Stimulated activated naive CD8-positive, alpha-beta T cell treated with anti-CD3 and anti-CD28 coated beads, Interleukin-15, amount 100 ng/mL, for 72 hours (primary cell): ENCODE data around the gene USP34.
A peak's percentile ranks its signal among the peaks of the same experiment; 100 is the strongest.

Experiments used
- ATAC-seq: fragments of 150-1000 bp; cut with Tn5 transposase; 2 replicates; pipeline ENCODE4 v1.10.0; 2021; ENCODE audit warnings: mild to moderate bottlenecking, moderate library complexity
- DNase-seq, 2 donors: peaks; one replicate each; pipeline ENCODE4 v3.0.0; 2021 to 2022
- H3K27ac Mint-ChIP-seq, 2 donors: one replicate each; pipeline ENCODE4 v1.8.0; 2022; ENCODE audit warnings: mild to moderate bottlenecking in 2 of 2, mixed read lengths in 2 of 2, moderate library complexity in 2 of 2
- H3K27me3 Mint-ChIP-seq: one replicate; pipeline ENCODE4 v1.8.0; 2022; ENCODE audit warnings: mixed read lengths
- H3K4me1 Mint-ChIP-seq: one replicate; pipeline ENCODE4 v1.8.0; 2022; ENCODE audit warnings: mild to moderate bottlenecking, mixed read lengths
- H3K4me3 Mint-ChIP-seq, 2 donors: one replicate each; pipeline ENCODE4 v1.8.0; 2022; ENCODE audit warnings: mild to moderate bottlenecking in 2 of 2, mixed read lengths in 2 of 2, moderate library complexity in 1 of 2
- H3K9me3 Mint-ChIP-seq, 2 donors: one replicate each; pipeline ENCODE4 v1.8.0; 2022; ENCODE audit warnings: mixed read lengths in 2 of 2

Gene USP34

DNA sequence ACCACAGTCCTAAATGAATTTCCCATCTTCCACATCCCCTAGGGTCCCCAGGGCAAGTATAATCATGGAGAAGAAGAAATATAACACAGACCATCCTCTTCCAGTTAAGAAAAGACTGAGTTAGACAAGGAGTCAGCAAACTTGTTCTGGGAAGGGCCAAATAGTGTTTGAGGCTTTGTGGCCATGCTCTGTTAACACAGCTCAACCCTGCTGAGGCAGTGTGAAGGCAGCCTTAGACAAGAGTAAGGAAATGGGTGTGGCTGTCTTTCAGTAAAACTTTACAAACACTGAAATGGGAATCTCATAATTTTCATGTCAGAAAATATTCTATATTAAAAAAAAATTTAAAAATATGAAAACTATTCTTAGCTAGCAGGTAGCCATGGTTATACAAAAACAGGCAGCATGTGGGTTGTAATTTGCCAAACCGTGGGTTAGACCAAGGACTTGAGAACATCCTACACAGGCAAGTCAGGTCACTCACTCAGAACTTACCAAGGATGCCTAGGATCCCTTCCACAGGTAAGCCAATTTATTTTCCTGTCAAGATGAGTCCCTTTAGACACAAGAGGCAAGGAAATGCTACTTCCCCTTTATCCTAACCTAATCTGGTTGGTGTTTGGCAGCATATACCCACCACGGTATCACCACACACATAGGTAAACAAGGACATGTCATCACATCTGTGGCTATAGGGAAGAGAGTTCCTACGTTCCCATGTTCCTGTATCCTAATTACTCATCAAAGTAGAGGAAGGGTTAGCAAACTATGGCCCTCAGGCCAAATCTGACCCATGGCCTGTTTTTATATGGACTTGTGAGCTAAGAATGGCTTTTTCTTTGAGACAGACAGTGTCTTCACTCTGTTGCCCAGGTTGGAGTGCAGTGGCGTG is 277.0 kb downstream of the USP34 start:
- Mint-ChIP-seq H3K9me3 (no peaks in the 10 kb centered on the region), H3K27me3 (no peaks in the 10 kb centered on the region), H3K27ac (peak overlapping the region in 1 of 2 donors; percentile 33), H3K4me3 (no peak overlapping the region), H3K4me1 (peaks cover 13% of the 10 kb centered on the region)
- no peak for ATAC-seq
- DNase-seq, result no peak

DNA sequence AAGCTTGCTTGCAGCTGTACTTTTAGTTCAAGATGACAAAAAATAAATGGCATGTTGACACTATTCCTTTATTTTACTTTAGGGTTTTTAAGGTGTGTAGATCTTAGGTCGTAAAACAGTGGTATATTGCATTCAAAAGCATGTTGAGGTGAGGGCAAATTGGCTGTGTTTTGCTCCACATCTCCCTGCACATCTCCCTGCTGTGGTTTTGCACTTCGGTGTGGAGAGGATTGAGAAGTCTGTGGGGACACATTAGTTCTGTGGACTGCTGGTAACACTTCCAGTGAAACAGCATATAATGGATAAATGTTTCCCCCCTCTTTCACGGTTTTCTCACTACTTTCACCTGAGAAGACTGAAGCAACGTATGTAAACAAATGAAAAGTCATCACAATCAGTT is 283.8 kb downstream of the USP34 start:
- no peaks in the 10 kb centered on the region for H3K27me3 Mint-ChIP-seq
- no peak overlapping the region for H3K4me3 Mint-ChIP-seq
- H3K4me1 Mint-ChIP-seq, result peaks cover 33% of the 10 kb centered on the region
- ATAC-seq, result no peak
- H3K27ac Mint-ChIP-seq, result peak overlapping the region in 1 of 2 donors; percentile 75
- no peak for DNase-seq
- no peaks in the 10 kb centered on the region for H3K9me3 Mint-ChIP-seq

DNA sequence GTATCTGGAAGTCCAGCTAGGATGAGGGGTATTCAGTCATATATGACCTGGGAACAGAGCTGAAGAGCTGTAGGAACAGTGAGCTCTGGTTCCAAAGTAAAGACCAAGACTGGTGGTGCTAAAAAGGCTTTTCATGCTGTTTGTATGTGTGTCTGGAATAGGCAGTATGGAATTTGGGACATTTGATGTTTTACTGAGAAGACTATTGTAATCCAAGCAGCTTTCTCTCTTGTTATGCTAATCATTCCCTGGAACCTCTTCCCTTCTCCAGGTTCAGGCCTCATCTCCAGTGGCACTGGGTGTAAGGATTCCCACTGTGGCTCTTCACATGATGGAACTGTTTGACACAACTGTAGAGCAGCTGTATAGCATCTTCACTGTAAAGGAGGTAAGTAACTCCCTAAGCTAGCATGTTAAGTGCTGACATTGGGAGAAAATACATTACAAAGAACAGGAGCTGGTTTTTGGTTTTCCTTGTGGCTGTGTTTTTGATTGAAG is 285.6 kb downstream of the USP34 start:
- DNase-seq (no peak), ATAC-seq (no peak)
- Mint-ChIP-seq H3K4me1 (peaks cover 46% of the 10 kb centered on the region), H3K9me3 (no peaks in the 10 kb centered on the region), H3K27ac (peak overlapping the region in 1 of 2 donors; percentile 24), H3K27me3 (no peaks in the 10 kb centered on the region), H3K4me3 (no peak overlapping the region)

DNA sequence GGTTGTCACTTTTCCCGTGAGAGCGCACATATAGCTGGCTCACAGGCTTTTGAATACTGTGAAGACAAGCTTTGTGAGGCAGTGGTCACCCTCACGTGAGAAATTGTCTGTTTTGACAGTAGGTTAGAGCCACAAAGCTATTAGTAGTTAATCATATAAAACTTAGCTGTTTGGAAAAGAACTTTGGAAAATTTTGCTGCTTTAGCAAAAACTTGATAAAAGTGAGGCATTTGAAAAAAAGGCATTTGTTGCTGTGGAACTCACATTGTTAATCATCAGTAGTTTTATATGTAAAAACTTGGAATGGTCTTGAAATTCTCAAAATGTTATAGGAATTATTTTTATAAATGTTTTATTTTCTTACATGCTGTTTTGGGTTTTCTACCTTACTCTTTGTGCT is 286.6 kb downstream of the USP34 start:
- H3K27ac Mint-ChIP-seq, result peak overlapping the region in 1 of 2 donors; percentile 10
- H3K4me3 Mint-ChIP-seq, result no peak overlapping the region
- peaks cover 48% of the 10 kb centered on the region for H3K4me1 Mint-ChIP-seq
- no peaks in the 10 kb centered on the region for H3K27me3 Mint-ChIP-seq
- H3K9me3 Mint-ChIP-seq, result no peaks in the 10 kb centered on the region
- DNase-seq (no peak), ATAC-seq (no peak)

DNA sequence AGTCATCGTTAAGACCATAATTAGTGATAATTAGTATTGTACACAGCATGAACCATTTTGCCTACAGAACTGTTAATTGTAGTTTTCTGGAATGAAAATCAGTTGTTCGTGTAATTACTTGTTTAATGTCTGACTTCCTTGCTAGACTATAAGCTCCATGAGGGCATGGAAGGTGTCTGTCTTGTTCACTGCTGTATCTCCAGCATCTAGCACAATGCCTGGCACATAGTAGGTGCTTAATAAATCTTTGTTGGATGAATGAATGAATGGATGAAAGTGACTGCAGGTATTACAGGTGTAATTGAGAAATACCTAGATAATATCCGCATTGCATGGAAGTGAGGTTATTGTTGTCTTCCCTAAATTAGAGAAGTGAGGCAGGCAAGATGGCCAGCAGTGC is 287.1 kb downstream of the USP34 start:
- DNase-seq, result no peak
- no peak for ATAC-seq
- H3K4me1 Mint-ChIP-seq, result peaks cover 53% of the 10 kb centered on the region
- no peaks in the 10 kb centered on the region for H3K9me3 Mint-ChIP-seq
- no peak overlapping the region for H3K4me3 Mint-ChIP-seq
- no peaks in the 10 kb centered on the region for H3K27me3 Mint-ChIP-seq
- H3K27ac Mint-ChIP-seq, result peak overlapping the region in 1 of 2 donors; percentile 10

DNA sequence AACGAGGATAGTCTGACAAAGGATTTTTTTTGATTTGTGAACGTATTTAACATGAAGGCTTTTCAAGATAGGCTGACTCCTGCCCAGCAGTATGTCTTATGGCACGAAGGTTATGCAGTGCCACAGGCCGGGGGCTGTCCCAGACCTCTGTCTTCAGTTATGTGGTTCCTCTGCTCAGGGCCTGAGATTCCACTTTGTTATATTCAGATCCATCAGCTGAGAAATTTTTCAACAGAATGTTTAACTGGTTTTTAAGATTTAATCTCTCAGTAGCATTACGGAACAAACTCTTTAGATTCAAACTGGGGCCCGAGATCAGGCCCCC is 288.9 kb downstream of the USP34 start:
- no peaks in the 10 kb centered on the region for H3K9me3 Mint-ChIP-seq
- no peak for DNase-seq
- H3K4me1 Mint-ChIP-seq, result peaks cover 59% of the 10 kb centered on the region
- peak overlapping the region in 1 of 2 donors; percentile 23 for H3K27ac Mint-ChIP-seq
- H3K4me3 Mint-ChIP-seq, result no peak overlapping the region
- H3K27me3 Mint-ChIP-seq, result no peaks in the 10 kb centered on the region
- no peak for ATAC-seq

DNA sequence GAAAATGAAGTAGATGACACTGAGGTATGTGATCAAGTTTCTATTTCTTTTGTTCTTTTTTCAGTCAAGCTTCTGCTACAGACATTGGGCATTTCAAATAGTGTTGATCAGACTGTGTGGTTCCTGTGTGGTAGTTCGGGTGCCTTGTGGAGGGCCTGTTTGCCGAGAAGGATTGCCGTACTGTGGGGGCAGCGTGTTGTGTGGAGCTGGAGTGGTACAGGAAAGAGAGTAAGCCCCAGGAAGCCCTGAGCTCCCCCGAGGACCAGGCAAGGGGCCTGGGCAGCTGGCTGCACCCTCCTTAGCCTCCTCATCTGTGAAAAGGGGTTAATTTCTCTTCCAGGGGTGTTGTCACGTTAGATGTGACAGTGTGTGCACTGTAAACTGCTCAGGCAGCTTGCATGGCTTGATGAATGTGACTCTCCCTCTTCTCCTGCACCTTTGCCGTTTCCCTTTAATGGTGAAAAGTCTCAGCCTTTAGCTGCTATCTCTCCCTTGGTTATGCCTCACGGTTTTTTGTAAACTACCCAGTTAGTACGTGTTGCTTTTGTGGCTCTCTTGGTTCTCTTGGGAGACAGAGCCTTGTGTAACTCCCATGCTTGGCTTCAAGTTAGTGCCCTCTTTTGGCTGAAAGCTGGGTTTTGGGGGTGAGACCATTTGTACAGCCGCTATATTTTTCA is 289.4 kb downstream of the USP34 start:
- H3K9me3 Mint-ChIP-seq, result no peaks in the 10 kb centered on the region
- H3K4me1 Mint-ChIP-seq, result peaks cover 61% of the 10 kb centered on the region
- H3K4me3 Mint-ChIP-seq, result peak overlapping the region; percentile 53 to 95
- DNase-seq, result no peak
- peak overlapping the region; percentile 57 to 74 for H3K27ac Mint-ChIP-seq
- no peaks in the 10 kb centered on the region for H3K27me3 Mint-ChIP-seq
- ATAC-seq, result no peak

DNA sequence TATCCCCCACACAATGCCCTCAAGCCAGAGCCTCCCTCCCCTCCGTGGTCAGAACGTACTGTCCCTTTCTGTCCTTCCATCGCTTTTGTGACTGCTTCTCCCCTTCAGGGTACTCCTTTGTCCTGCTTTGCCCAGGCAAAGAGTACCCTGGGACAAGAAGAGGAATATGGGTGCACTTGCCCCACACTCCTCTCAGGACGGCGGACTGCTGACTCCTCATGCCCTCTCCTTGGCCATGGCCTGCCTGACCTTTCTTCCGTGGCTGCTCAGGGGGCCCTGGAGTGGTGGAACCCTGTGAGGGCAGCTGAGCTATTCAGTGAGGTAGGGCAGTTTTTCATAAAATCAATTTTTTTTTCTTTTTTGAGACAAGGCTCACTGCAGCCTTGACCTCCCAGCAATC is 290.2 kb downstream of the USP34 start:
- ATAC-seq, result no peak
- Mint-ChIP-seq H3K27ac (peak overlapping the region; percentile 57 to 89), H3K27me3 (no peaks in the 10 kb centered on the region), H3K4me1 (peaks cover 66% of the 10 kb centered on the region), H3K9me3 (no peaks in the 10 kb centered on the region), H3K4me3 (peak overlapping the region; percentile 95 to 96)
- DNase-seq, result no peak

DNA sequence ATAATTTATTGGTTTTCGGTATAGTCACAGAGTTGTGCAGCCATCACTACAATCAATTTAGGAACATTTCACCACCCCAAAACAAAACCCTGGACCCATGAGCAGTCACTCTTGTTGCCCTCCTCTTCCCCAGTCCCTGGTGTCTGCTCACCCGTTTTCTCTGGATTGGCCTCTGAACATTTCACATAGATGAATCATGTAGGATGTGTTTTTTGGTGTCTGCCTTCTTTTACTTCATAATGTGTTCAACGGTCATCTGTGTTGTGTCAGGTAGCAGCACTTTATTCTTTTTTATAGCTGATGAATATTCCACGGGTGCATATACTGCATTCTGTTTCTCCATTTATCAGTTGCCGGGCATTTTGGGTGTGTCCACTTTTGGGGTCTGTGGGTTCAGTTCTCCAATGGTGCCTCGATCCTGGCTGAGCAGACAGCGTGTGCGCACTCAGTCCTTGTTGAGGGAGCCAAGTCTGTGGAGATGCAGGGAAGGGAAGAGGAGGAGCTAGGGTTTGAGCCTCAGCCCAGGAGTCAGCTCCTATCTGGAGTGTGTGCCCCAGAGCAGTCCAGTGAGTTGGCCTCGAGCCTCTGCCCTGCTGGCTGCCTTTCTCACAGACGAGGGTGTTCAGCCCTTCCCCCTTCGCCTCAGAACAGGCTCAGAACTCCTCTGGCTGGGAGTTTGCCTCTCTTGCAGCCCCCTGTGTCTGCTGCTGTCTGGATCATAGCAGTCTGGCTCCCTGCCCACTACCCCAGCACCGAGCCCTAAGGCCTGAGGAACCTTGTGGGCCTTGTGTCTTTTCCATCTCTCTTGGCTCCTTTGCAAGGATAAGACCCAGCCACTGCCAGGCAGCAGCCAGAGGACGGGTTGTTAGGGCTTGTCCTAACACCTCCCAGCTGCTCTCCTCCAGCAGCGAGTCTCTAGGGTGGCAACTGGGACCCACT is 290.9 kb downstream of the USP34 start:
- DNase-seq (no peak), ATAC-seq (no peak)
- no peaks in the 10 kb centered on the region for H3K9me3 Mint-ChIP-seq
- peak overlapping the region; percentile 77 to 89 for H3K27ac Mint-ChIP-seq
- no peaks in the 10 kb centered on the region for H3K27me3 Mint-ChIP-seq
- peaks cover 65% of the 10 kb centered on the region for H3K4me1 Mint-ChIP-seq
- peak overlapping the region; percentile 95 to 96 for H3K4me3 Mint-ChIP-seq

DNA sequence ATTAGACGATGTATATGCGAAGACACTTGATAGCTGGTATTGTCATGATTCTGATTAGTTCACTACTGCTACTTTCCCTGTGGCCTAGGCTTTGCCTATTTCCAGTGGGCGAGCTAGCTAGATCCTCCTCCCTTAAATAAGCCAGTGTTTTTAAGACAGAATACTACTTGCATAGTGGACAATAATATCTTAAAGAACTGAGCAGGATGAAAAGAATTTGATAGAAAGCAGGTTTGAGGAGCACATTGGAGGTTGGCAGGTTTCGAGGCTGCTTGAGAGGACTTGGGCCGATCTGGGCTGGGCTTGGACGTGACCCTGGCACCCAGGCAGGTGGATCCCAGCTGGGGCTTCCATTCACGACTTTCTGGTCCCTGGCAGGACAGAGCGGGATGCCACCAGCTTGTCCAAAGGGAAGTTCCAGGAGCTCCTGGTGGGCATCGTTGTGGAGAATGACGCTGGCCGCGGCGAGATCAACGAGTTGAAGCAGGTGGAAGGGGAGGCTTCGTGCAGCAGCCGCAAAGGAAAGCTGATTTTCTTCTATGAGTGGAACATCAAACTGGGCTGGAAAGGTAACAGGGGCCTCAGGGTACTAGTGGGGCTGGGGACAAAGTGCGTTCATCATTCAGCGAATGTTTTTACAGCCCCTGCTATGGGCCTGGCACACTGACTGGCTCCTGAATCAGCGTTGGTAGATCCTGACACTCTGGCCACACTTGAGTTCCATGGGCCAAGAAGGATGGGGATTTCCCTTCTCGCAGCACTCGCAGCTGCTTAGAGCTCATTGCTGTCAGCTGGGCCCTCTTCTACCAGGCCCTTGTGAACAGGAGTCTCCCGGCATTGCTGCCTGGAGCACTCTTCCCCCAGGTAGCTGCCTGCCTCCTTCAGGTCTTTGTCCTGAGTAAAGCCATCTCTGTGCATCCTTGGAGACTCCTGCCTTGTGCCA is 292.0 kb downstream of the USP34 start:
- H3K27me3 Mint-ChIP-seq, result no peaks in the 10 kb centered on the region
- no peaks in the 10 kb centered on the region for H3K9me3 Mint-ChIP-seq
- peak overlapping the region; percentile 89 to 97 for H3K27ac Mint-ChIP-seq
- peak overlapping the region; percentile 95 to 96 for H3K4me3 Mint-ChIP-seq
- peaks cover 60% of the 10 kb centered on the region for H3K4me1 Mint-ChIP-seq
- DNase-seq (peak in 1 of 2 donors; percentile 14), ATAC-seq (no peak)

DNA sequence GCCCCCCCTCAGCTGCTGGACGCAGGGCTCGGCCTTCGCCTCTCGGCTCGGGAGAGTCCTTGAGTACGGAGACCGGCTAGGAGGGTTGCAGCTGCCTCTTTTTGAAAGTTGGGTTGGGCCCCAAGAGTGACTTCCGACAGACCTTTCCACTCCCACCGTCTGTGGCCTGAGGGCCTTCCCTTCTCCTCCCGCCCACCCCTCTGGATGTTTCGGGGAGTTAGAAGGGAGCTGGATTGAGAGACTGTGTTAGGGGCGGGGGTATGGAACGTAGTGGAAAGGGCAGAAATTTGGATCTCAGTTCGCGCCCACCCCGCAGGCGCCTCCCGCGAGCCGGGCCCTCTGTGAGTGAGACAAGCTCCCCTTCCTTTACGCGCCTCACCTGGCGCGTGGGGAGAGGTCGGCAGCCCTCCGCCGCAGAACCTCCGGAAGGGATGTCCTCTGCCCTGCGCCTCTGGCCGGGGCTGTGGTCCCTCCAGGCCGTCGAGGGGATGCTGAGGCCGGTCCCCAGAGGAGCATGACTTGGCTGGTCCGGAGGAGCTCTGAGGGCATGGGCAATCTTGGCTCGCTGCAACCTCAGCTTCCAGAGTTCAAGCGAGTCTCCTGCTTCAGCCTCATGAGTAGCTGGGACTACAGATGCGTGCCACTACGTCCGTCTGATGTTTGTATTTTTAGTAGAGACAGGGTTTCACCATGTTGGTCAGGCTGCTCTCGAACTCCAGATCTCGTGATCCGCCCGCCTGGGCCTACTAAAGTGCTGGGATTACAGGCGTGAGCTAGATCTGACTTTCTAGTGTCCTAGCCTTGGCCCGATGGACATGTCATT is 292.9 kb downstream of the USP34 start:
- Mint-ChIP-seq H3K4me1 (peaks cover 53% of the 10 kb centered on the region), H3K27ac (peak overlapping the region; percentile 97), H3K9me3 (no peaks in the 10 kb centered on the region), H3K27me3 (no peaks in the 10 kb centered on the region), H3K4me3 (peak overlapping the region; percentile 95 to 96)
- ATAC-seq (peak; percentile 29), DNase-seq (peak; percentile 44 to 51)

DNA sequence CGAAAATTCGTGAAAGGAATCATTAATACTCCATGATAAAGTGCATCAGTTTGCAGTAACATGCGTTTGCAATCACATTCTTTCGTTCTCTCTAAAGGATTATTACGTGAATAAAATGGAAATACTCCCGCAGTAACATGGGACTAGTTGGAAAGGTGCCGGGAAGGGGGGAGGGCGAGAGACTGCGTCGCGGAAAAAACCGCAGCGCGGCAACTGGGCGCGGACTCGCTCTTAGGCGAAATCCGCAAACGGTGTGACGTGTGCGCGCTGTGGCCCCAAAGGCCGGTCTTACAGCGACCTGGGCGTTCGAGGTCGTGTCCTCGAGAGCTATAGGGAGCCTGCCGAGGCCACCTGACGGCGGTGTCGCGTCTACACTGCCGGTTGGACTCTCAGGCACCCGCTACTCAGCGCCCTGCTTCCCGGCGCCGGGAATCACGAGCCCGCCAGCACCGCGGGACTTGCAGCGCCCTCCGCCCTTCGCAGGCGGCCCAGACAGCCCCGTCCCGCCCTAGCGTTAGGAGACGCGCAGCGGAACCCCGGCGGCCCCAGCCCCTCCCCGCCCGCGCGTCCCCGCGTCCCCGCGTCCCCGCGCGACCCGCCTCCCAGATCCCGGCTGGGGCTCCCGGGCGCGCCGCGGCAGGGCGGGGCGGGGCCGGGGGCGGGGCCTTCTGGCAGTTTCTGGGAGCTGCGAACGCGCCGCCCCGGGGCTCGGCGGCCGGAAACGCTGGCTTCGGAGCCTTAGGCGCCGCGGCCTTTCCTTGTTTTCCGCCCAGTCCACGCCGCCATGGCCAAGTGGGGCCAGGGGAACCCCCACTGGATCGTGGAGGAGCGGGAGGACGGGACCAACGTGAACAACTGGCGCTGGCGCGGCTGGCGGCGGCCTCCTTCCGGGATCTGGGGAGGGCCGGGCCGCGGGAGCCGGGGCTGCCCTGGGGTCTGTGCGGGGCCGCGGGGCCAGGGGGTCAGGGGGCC is 293.8 kb downstream of the USP34 start:
- Mint-ChIP-seq H3K27me3 (no peaks in the 10 kb centered on the region), H3K9me3 (no peaks in the 10 kb centered on the region), H3K4me3 (peak overlapping the region; percentile 84 to 89), H3K4me1 (peaks cover 46% of the 10 kb centered on the region), H3K27ac (peak overlapping the region in 1 of 2 donors; percentile 80)
- DNase-seq, result peak; percentile 91 to 93
- peak; percentile 91 for ATAC-seq

DNA sequence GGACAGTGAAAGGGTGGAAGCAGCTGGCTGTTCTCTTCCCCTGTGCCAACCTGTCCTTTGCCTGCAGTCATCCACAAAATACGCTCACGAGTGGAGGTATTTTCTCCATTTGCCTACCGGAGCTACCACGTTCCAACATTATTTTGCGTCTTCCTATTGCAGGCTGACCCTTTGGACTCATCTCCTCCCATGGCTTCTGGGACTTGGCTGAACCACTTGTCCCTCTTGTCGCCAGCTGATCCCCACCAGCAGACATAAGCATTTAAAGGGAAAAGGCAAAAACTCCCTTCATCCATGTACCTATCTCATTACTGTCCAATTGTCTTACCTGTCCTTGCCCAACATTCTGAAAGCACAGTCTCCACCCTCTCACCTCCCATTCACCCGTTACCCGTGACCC is 295.9 kb downstream of the USP34 start:
- ATAC-seq (no peak), DNase-seq (no peak)
- Mint-ChIP-seq H3K4me1 (peaks cover 26% of the 10 kb centered on the region), H3K4me3 (no peak overlapping the region), H3K27ac (no peak overlapping the region), H3K27me3 (no peaks in the 10 kb centered on the region), H3K9me3 (no peaks in the 10 kb centered on the region)
